Measurements from ENCODE around the gene HDAC4.

Gene HDAC4

GRCh38 chr2:239206851-239207250 lies 194.0 kb downstream of the HDAC4 start:
- no peaks in the 10 kb centered on the region for H3K9me3 Mint-ChIP-seq (ENCODE audit: low read depth)
- no peaks in the 10 kb centered on the region for H3K36me3 Mint-ChIP-seq
- H3K27me3 Mint-ChIP-seq = no peaks in the 10 kb centered on the region
- no peak overlapping the region for H3K4me3 Mint-ChIP-seq
- H3K27ac Mint-ChIP-seq = no peak overlapping the region
- peaks cover 52% of the 10 kb centered on the region for H3K4me1 Mint-ChIP-seq (ENCODE audit: low read depth)

- peaks cover 49% of the 10 kb centered on the region for H3K4me1 Mint-ChIP-seq (ENCODE audit: low read depth)
- H3K27me3 Mint-ChIP-seq = no peaks in the 10 kb centered on the region
Measured at GRCh38 chr2:239206042-239206441, 194.8 kb downstream of the HDAC4 start.

GRCh38 chr2:239204876-239205468 lies 195.8 kb downstream of the HDAC4 start:
- Mint-ChIP-seq H3K27me3 (no peaks in the 10 kb centered on the region), H3K36me3 (no peaks in the 10 kb centered on the region), H3K4me1 (ENCODE audit: low read depth) (peaks cover 46% of the 10 kb centered on the region), H3K27ac (peak overlapping the region; percentile 5), H3K9me3 (ENCODE audit: low read depth) (no peaks in the 10 kb centered on the region), H3K4me3 (peak overlapping the region; percentile 46)

More at GRCh38 chr2:239206042-239206441, 194.8 kb downstream of the HDAC4 start:
- H3K4me3 Mint-ChIP-seq = no peak overlapping the region
- H3K36me3 Mint-ChIP-seq = no peaks in the 10 kb centered on the region
- H3K9me3 Mint-ChIP-seq (ENCODE audit: low read depth) = no peaks in the 10 kb centered on the region
- H3K27ac Mint-ChIP-seq = no peak overlapping the region

- Mint-ChIP-seq H3K27ac (no peak overlapping the region), H3K9me3 (ENCODE audit: low read depth) (no peaks in the 10 kb centered on the region), H3K27me3 (no peaks in the 10 kb centered on the region), H3K36me3 (no peaks in the 10 kb centered on the region), H3K4me1 (ENCODE audit: low read depth) (peaks cover 46% of the 10 kb centered on the region), H3K4me3 (no peak overlapping the region)
Measured at GRCh38 chr2:239204136-239204875, 196.5 kb downstream of the HDAC4 start.

- no peak overlapping the region for H3K4me3 Mint-ChIP-seq
- no peaks in the 10 kb centered on the region for H3K27me3 Mint-ChIP-seq
- H3K9me3 Mint-ChIP-seq (ENCODE audit: low read depth) = no peaks in the 10 kb centered on the region
- peaks cover 40% of the 10 kb centered on the region for H3K4me1 Mint-ChIP-seq (ENCODE audit: low read depth)
- H3K36me3 Mint-ChIP-seq = no peaks in the 10 kb centered on the region
- H3K27ac Mint-ChIP-seq = no peak overlapping the region
Measured at GRCh38 chr2:239203443-239204135, 197.2 kb downstream of the HDAC4 start.

- Mint-ChIP-seq H3K36me3 (no peaks in the 10 kb centered on the region), H3K4me1 (ENCODE audit: low read depth) (peaks cover 37% of the 10 kb centered on the region), H3K27me3 (no peaks in the 10 kb centered on the region), H3K27ac (no peak overlapping the region), H3K9me3 (ENCODE audit: low read depth) (no peaks in the 10 kb centered on the region), H3K4me3 (no peak overlapping the region)
Measured at GRCh38 chr2:239202836-239203235, 198.0 kb downstream of the HDAC4 start.

GRCh38 chr2:239202343-239202742 lies 198.5 kb downstream of the HDAC4 start:
- H3K4me3 Mint-ChIP-seq = no peak overlapping the region
- peaks cover 3% of the 10 kb centered on the region for H3K36me3 Mint-ChIP-seq
- H3K27me3 Mint-ChIP-seq = no peaks in the 10 kb centered on the region
- peaks cover 37% of the 10 kb centered on the region for H3K4me1 Mint-ChIP-seq (ENCODE audit: low read depth)
- no peak overlapping the region for H3K27ac Mint-ChIP-seq
- H3K9me3 Mint-ChIP-seq (ENCODE audit: low read depth) = no peaks in the 10 kb centered on the region

GRCh38 chr2:239201884-239202283 lies 198.9 kb downstream of the HDAC4 start:
- H3K36me3 Mint-ChIP-seq = peaks cover 3% of the 10 kb centered on the region
- H3K4me1 Mint-ChIP-seq (ENCODE audit: low read depth) = peaks cover 37% of the 10 kb centered on the region
- no peaks in the 10 kb centered on the region for H3K9me3 Mint-ChIP-seq (ENCODE audit: low read depth)
- H3K27ac Mint-ChIP-seq = no peak overlapping the region
- H3K27me3 Mint-ChIP-seq = no peaks in the 10 kb centered on the region
- H3K4me3 Mint-ChIP-seq = no peak overlapping the region

GRCh38 chr2:239201531-239201876 lies 199.3 kb downstream of the HDAC4 start:
- Mint-ChIP-seq H3K9me3 (ENCODE audit: low read depth) (no peaks in the 10 kb centered on the region), H3K4me1 (ENCODE audit: low read depth) (peaks cover 34% of the 10 kb centered on the region)

GRCh38 chr2:239200646-239201530 lies 199.9 kb downstream of the HDAC4 start:
- H3K36me3 Mint-ChIP-seq = peaks cover 3% of the 10 kb centered on the region
- H3K27ac Mint-ChIP-seq = no peak overlapping the region
- no peaks in the 10 kb centered on the region for H3K9me3 Mint-ChIP-seq (ENCODE audit: low read depth)
- H3K4me1 Mint-ChIP-seq (ENCODE audit: low read depth) = peaks cover 34% of the 10 kb centered on the region
- no peak overlapping the region for H3K4me3 Mint-ChIP-seq
- no peaks in the 10 kb centered on the region for H3K27me3 Mint-ChIP-seq

More at GRCh38 chr2:239201531-239201876, 199.3 kb downstream of the HDAC4 start:
- Mint-ChIP-seq H3K36me3 (peaks cover 3% of the 10 kb centered on the region), H3K27ac (no peak overlapping the region), H3K4me3 (no peak overlapping the region), H3K27me3 (no peaks in the 10 kb centered on the region)

GRCh38 chr2:239199041-239199768 lies 201.6 kb downstream of the HDAC4 start:
- Mint-ChIP-seq H3K27ac (peak overlapping the region; percentile 34), H3K4me3 (no peak overlapping the region), H3K9me3 (ENCODE audit: low read depth) (no peaks in the 10 kb centered on the region), H3K4me1 (ENCODE audit: low read depth) (peaks cover 27% of the 10 kb centered on the region), H3K27me3 (no peaks in the 10 kb centered on the region), H3K36me3 (peaks cover 3% of the 10 kb centered on the region)

- Mint-ChIP-seq H3K4me1 (ENCODE audit: low read depth) (peaks cover 23% of the 10 kb centered on the region), H3K27ac (no peak overlapping the region)
Measured at GRCh38 chr2:239198221-239198620, 202.6 kb downstream of the HDAC4 start.

GRCh38 chr2:239197146-239197545 lies 203.7 kb downstream of the HDAC4 start:
- Mint-ChIP-seq H3K4me3 (no peak overlapping the region), H3K9me3 (ENCODE audit: low read depth) (no peaks in the 10 kb centered on the region), H3K4me1 (ENCODE audit: low read depth) (peaks cover 19% of the 10 kb centered on the region), H3K27me3 (no peaks in the 10 kb centered on the region), H3K36me3 (peaks cover 3% of the 10 kb centered on the region), H3K27ac (no peak overlapping the region)

More at GRCh38 chr2:239198221-239198620, 202.6 kb downstream of the HDAC4 start:
- Mint-ChIP-seq H3K4me3 (no peak overlapping the region), H3K36me3 (peaks cover 3% of the 10 kb centered on the region), H3K9me3 (ENCODE audit: low read depth) (no peaks in the 10 kb centered on the region), H3K27me3 (no peaks in the 10 kb centered on the region)

- Mint-ChIP-seq H3K4me3 (no peak overlapping the region), H3K36me3 (peaks cover 3% of the 10 kb centered on the region), H3K4me1 (ENCODE audit: low read depth) (peaks cover 13% of the 10 kb centered on the region), H3K27ac (no peak overlapping the region), H3K27me3 (no peaks in the 10 kb centered on the region), H3K9me3 (ENCODE audit: low read depth) (no peaks in the 10 kb centered on the region)
Measured at GRCh38 chr2:239196474-239197021, 204.3 kb downstream of the HDAC4 start.
